Neural cell (in vitro differentiated cells): ENCODE data around the gene AFF3.

ENCODE experiments used
- EZH2 ChIP-seq: fragments of 200-600, 300-800 bp; shearing (Covaris generic), sonication (generic); IDR thresholded peaks from 2 replicates; pipeline ENCODE4 v1.6.1; 2014; ENCODE audit warnings: antibody characterized with exemption, low read length, borderline replicate concordance, mild to moderate bottlenecking; ENCODE audit not compliant: insufficient read depth, poor library complexity, severe bottlenecking
- POLR2AphosphoS5 ChIP-seq: IDR thresholded peaks from 2 replicates; pipeline ENCODE4 v1.6.1; 2012
- SMC3 ChIP-seq: fragments of 450-650 bp; conservative IDR thresholded peaks from 2 replicates; pipeline ENCODE4 v1.6.1; 2014; ENCODE audit warnings: antibody characterized with exemption, mild to moderate bottlenecking, moderate library complexity; ENCODE audit not compliant: poor library complexity
- TF ChIP-seq, protein P1 (sequence below): fragments of 450-650 bp; IDR thresholded peaks from 2 replicates; pipeline ENCODE4 v1.5.1; 2014; ENCODE audit warnings: antibody characterized with exemption, mild to moderate bottlenecking, moderate library complexity; ENCODE audit not compliant: poor library complexity, severe bottlenecking

DNA sequence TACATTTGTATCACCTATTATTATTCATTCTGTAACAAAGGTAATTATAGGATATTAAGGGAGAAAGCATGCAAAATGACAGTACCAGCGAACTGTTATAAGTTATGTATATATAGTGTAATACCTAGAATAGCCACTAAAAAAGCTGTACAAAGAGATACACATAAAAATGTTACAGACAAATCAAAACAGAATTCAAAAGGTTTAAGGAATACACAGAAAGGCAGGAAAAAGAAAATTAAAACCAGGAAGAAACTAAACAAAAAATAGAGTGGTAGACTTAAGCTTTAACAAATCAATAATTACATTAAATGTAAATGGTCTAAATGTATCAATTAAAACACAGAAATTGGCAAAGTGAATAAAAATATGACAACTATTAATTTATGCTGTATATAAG lies 476.1 kb downstream of the AFF3 start:
- TF ChIP-seq EZH2 = no peak
- TF ChIP-seq, protein P1, sequence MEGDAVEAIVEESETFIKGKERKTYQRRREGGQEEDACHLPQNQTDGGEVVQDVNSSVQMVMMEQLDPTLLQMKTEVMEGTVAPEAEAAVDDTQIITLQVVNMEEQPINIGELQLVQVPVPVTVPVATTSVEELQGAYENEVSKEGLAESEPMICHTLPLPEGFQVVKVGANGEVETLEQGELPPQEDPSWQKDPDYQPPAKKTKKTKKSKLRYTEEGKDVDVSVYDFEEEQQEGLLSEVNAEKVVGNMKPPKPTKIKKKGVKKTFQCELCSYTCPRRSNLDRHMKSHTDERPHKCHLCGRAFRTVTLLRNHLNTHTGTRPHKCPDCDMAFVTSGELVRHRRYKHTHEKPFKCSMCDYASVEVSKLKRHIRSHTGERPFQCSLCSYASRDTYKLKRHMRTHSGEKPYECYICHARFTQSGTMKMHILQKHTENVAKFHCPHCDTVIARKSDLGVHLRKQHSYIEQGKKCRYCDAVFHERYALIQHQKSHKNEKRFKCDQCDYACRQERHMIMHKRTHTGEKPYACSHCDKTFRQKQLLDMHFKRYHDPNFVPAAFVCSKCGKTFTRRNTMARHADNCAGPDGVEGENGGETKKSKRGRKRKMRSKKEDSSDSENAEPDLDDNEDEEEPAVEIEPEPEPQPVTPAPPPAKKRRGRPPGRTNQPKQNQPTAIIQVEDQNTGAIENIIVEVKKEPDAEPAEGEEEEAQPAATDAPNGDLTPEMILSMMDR = no peak
- no peak for TF ChIP-seq SMC3
- TF ChIP-seq POLR2AphosphoS5 = no peak
